ENCODE measurements around the gene SYMPK.

The SYMPK gene

GRCh38 chr19:45866400-45867176 lies 3.6 kb upstream of the SYMPK start:
- FAIRE-seq = no peak

DNA sequence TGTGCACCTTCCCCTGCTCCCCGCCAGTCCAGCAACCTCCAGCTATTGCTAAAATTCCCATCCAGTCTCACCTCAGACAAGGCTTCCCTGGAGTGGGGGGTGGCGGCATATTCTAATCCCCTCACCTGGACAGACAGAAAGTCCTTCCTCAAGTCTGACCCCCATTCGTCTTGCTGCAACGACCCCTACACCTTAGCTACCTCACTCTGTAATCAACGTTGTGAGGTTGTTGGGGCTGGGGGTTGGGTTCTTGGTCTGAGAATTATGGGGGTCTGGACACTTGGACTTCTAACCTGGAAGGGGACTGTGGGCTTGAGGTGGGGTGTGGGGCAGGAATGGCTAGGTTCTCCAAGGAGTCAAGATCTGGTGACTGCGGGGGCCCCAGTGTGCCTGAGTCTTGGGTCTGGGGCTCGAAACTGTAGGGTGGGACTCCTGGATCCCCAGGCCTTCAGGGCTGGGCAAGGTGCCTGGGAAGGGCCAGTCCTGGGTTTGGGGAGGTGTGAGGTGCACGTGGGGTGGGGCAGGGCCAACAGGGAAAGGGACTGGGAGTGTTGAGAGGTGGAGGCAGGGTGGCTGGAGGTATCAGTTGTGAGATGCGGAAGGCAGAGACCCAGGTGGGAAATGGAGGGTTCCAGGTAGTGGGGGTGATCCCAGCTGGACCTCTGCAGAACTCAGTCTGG lies 2.5 kb upstream of the SYMPK start:
- no peak for FAIRE-seq

DNA sequence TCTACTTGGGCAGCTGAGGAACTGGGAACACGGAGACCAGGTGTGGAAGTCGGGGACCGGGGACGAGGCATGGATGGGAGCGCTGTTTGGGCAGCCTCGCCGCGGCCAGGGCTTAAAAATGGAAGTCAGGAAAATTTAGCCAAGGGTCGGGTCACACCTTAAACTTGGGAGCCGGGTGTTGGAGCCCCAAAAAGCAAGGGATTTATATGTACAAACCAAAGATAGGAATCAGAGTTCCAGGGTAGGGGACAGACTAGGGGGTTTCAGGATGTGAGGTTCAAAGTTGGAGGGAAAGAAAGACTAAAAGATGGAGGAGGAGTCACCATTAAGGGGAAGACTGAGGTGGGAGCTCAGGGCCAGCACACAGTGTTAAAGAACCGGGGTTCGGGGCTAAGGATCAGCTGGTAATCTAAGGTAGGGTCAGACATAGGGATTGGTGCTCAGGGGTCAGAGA lies 1.7 kb upstream of the SYMPK start:
- FAIRE-seq = no peak

GRCh38 chr19:45863840-45864628 lies 1.1 kb upstream of the SYMPK start, which contains the start of gene FOXA3:
TSS of gene FOXA3 (plus strand) at chr19:45864326. CDS start at chr19:45864457, 131 bp downstream.
- FAIRE-seq = no peak

DNA sequence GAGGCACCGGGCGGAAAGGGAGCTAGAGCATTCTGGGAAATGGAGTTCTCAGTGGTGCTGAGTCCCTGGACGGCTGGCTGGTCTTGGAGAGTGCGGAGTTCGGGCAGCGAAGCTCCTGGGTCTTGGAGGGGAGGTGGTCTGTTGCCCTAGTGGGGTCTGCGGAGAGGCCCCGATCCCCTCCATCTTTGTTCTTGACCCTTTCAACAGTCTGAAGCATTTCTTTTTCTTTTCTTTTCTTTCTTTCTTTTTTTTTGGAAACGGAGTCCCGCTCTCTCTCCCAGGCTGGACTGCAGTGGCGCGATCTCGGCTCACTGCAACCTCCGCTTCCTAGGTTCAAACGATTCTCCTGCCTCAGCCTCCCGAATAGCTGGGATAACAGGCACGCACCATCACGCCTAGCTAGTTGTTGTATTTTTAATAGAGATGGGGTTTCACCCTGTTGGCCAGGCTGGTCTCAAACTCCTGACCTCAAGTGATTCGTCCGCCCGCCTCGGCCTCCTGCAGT lies 440 bp upstream of the SYMPK start:
- no peak for FAIRE-seq

- FAIRE-seq = no peak
These were observed 730 bp downstream of the SYMPK start for GRCh38 chr19:45862271-45862563.

DNA sequence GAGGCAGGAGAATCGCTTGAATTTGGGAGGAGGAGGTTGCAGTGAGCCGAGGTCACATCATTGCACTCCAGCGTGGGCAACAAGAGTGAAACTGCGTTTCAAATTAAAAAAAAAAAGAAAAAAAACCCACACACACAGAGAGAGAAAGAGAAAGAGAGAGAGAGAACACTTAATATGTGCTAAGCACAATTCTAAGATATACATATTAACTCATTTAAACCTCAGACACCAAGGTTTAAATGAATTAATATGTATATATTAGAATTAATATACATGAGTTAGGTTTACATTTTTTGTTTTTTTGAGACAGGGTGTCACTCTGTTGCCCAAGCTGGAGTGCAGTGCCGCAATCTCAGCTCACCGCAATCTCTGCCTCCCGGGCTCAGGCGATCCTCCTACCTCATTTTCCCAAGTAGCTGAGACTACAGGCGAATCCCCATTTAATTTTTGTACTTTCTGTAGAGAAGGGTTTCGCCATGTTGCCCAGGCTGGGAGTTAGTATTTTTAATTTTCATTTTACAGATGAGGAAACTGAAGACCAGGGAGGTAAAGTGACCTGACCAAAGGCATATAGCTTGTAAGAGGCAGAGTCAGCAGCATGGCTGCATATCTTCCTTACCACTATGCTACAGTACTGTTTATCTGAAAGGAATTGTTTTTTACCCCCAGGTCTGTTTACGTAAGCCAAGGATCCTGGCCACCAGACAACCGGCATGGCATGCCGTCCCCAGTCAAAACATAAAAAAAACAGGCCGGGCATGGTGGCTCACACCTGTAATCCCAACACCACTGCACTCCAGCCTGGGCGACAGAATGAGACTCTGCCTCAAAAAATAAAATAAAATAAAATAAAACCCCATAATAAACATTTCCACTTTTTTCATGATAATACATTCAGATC lies 2.3 kb downstream of the SYMPK start:
- FAIRE-seq = no peak

DNA sequence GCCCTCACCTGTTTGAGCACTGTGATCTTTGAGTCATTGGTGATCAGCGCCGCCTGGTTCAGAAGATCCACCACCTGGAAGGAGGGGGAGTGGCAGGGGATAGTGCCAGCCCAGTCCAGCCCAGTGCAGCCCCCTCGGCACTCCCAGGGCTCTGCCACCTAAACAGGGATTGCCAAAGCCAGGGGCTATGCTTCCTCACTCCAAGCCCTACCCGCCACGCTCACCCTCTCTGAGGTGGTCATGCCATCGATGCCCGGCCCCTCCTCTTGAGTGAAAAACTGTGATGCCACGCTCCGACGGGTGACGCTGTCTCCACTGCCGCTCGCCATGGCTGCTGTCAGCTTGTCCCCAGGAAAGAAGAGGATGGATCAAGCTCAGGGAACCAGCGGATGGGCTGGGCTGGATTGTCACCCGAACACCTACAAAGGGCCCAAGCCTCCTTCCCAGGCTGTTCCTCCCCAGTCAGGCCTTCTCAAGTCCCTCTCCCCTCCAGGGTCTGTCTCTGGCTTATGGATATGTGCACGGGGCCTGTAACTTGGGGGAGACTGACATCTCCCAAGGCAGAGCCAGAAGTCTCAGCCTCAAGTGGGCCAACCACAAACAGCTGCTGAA lies 8.7 kb downstream of the SYMPK start:
- FAIRE-seq = no peak

DNA sequence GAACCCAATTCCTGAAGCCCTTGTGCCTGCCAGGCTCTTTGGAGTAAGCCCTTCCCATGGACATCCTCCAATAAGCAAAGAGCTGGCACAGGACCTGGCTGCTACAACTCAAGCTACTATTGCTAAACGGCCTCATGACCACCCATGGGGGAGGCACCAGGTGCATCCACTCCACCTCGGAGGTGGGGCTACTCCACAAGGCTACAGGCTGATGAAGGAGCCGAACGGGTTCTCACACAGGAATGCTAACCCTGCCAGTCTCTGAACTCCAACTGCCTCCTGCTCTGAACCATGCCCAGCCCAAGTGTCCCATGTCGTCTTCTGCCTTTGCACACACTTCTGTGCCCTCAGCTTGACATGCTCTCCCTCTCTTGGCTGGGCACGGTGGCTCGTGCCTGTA lies 10.0 kb downstream of the SYMPK start:
- no peak for FAIRE-seq

GRCh38 chr19:45852145-45852750 lies 10.7 kb downstream of the SYMPK start:
- no peak for FAIRE-seq

DNA sequence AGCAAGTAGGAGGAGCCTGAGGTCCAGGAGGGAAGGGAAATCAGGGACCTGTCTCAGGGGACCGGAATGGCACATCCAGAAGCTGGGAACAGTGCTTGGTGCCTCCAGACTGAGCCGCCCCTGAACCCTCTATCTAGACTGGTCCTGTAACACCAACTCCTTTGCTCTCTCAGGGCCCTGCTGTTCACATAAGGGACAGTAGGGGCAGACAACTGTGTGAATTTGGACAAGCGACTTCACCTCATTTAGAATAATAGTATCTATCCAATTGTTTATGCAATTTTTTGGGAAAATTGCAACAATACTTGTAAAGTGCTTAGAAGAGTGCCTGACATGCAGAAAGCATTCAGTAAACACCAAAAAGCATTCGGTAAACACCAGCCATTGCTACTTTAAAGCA lies 14.0 kb downstream of the SYMPK start:
- FAIRE-seq = no peak

DNA sequence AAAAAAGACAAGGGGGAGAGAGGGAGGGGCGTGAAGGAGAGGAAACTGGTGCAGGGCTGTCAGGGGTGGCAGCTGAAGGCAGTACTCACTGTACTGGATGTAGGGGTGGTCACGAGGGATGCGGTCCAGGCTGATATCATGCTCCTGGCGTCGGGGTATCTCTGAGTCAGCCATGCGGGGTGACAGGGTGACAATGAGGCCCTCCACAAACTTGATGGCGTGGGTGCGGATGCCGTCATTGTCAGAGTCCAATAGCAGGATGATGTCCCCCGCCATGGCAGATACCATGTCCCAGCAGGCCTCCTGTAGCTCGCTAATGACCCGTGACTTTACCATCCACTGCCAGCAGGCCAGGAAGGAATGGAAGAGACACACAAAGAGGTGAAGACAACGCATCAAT lies 15.3 kb downstream of the SYMPK start:
- no peak for FAIRE-seq

DNA sequence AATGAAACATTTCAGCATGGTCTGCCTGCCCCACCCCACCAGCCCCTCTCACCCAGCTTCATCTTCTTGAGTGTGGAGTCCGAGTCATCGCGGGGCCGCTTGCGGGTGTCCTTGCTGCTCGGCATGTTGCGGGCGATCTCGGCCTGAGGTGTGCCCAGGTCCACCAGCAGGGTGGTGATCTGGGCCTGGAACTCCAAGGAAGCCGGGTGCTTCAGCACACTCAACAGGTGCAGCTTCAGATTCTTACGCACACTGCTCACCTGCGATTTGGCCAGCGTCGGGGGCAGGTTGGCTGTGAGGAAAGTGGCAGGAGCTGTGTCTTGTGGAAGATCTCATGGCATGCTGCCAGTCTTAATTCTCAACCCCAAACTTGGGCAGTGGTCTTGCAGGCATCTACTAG lies 20.7 kb downstream of the SYMPK start:
- no peak for FAIRE-seq

- no peak for FAIRE-seq
These were observed 28.0 kb downstream of the SYMPK start for GRCh38 chr19:45834970-45835369.

GRCh38 chr19:45828945-45829344 lies 34.0 kb downstream of the SYMPK start:
- FAIRE-seq = no peak

DNA sequence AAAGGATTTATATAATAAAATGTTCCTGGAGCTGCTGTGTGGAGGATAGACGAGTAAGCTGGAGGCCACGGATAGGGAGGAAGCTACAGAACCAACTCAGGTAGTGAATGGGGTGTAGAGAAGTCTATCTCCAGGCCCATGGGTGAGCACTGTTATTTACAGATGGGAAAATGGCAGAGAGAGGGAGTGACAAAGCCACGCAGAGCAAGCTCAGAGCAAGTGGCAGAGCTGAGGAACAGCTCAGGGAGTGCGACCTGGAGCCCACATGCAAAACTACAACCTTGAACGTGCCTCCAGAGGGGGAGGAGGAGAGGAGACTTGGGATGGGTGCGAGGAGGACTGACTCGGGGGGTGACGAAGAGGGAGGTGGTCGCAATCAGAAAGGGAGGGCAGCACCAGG lies 34.4 kb downstream of the SYMPK start:
- no peak for FAIRE-seq

GRCh38 chr19:45827459-45828093 lies 35.4 kb downstream of the SYMPK start:
- FAIRE-seq = no peak

GRCh38 chr19:45826934-45827333 lies 36.0 kb downstream of the SYMPK start:
- no peak for FAIRE-seq

DNA sequence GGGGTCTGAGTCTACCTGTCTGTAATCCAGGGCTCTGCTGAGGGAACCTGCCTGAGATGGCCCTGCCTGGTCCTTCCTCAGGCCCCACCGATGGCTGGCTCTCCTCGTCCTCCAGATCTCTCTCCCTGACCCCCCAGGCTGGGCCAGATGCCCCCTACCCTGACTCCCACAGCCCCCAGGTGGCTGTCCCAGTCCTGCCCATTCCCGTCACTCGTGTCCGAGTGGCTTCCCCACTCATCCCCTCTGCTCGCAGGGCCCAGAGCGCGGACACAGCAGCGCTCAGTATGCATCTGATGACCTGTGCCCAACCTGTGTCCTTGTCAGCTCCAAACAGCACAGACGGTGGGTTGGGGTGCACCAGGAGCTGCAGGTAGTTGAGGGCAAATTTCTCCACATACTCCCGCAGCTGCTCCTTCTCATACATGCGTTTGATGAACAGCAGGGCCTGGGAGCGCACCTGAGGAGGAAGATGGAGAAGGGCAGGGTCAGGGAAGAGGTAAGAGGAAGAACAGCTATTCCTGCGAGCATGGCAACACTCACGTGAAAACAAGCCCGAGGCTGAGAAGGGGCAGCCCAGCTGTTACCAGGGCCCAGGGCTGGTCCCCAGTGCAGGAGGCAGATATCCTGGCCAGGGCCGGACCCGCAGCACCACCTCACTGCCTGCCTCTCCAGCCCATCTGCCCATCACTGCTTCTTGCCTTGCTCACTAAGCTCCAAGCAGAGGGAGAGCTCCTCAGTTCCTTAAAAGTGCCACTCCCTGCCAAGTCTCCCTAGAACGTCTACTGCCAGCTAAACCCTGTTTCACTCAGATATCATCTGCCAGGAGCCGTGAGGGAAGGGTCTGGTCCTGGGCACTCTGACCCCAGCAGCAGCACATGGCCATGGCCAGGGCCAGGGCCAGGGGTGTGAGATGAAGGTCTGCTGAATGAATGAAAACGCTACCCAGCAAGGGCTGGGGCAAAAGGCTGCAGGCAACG lies 36.7 kb downstream of the SYMPK start:
- no peak for FAIRE-seq

- no peak for FAIRE-seq
These were observed 37.7 kb downstream of the SYMPK start for GRCh38 chr19:45825263-45825605.
